HL-60 (cell line): ENCODE measurements around the gene ACP7.

ENCODE experiments used
- DNase-seq, 2 experiments: peaks; one replicate each; pipeline ENCODE4 v3.0.0-alpha.2; 2010 to 2020; ENCODE audit warnings: low read depth in 1 of 2, low spot score in 1 of 2
- H3K27ac ChIP-seq: fragments of 250-450 bp; sonication (Bioruptor Pico); replicated peaks from 2 replicates; pipeline ENCODE4 v1.5.1; 2020; ENCODE audit warnings: mild to moderate bottlenecking, moderate library complexity
- H3K27me3 ChIP-seq: fragments of 250-450 bp; sonication (Bioruptor Pico); 2 replicates; pipeline ENCODE4 v1.5.1; 2021; ENCODE audit warnings: mild to moderate bottlenecking, moderate library complexity; ENCODE audit not compliant: insufficient read depth, poor library complexity, severe bottlenecking
- H3K4me3 ChIP-seq: replicated peaks from 2 replicates; pipeline ENCODE4 v1.5.1; 2011; ENCODE audit warnings: mild to moderate bottlenecking, control low read depth, low read length; ENCODE audit not compliant: insufficient read depth
- CTCF ChIP-seq: IDR thresholded peaks from one replicate; pipeline ENCODE4 v1.5.1; 2011; ENCODE audit warnings: low read length, control low read depth, inconsistent platforms; ENCODE audit not compliant: insufficient read depth
- GABPA ChIP-seq: IDR thresholded peaks from 2 replicates; pipeline ENCODE4 v1.6.1; 2012; ENCODE audit warnings: low read depth
- POLR2AphosphoS5 ChIP-seq: IDR thresholded peaks from 2 replicates; pipeline ENCODE4 v1.6.1; 2012; ENCODE audit warnings: low read depth
- REST ChIP-seq: IDR thresholded peaks from 2 replicates; pipeline ENCODE4 v1.6.1; 2012; ENCODE audit warnings: low read depth; ENCODE audit not compliant: insufficient replicate concordance
- SPI1 ChIP-seq: IDR thresholded peaks from 2 replicates; pipeline ENCODE4 v1.6.1; 2012; ENCODE audit warnings: low read depth, mild to moderate bottlenecking, borderline replicate concordance

Gene ACP7

GRCh38 chr19:39104186-39104596, 20.0 kb downstream of the ACP7 start:
- H3K27ac ChIP-seq, result no peak overlapping the region
- H3K27me3 ChIP-seq, result peaks cover 3% of the 10 kb centered on the region
- no peak overlapping the region for H3K4me3 ChIP-seq
- DNase-seq, result no peak
- no peak for TF ChIP-seq REST
- no peak for TF ChIP-seq SPI1
- TF ChIP-seq GABPA, result no peak

GRCh38 chr19:39106194-39106593, 22.0 kb downstream of the ACP7 start:
- Histone ChIP-seq H3K27me3 (no peaks in the 10 kb centered on the region), H3K4me3 (no peak overlapping the region), H3K27ac (no peak overlapping the region)
- no peak for DNase-seq
- TF ChIP-seq POLR2AphosphoS5, result no peak
- no peak for TF ChIP-seq GABPA
- TF ChIP-seq CTCF, result no peak
- TF ChIP-seq SPI1, result no peak
- no peak for TF ChIP-seq REST

GRCh38 chr19:39109641-39110040, 25.5 kb downstream of the ACP7 start:
- no peak for TF ChIP-seq REST
- no peak for TF ChIP-seq CTCF
- no peak for TF ChIP-seq GABPA
- TF ChIP-seq POLR2AphosphoS5, result no peak
- no peak for TF ChIP-seq SPI1
- Histone ChIP-seq H3K27me3 (no peaks in the 10 kb centered on the region), H3K27ac (no peak overlapping the region), H3K4me3 (no peak overlapping the region)
- no peak for DNase-seq
